ENCODE measurements around the gene SLC10A1.

GRCh38 chr14:69789118-69789640 lies 7.9 kb downstream of the SLC10A1 start:
- TF ChIP-seq EZH2 (IDR thresholded peaks at IDR 0.05; ENCODE audit: insufficient read depth, poor library complexity, severe bottlenecking) (no peak), EZH2phosphoT487 (IDR thresholded peaks at IDR 0.05; ENCODE audit: insufficient read depth, low read depth) (no peak)

Data from GM23248 (cell line).